PC-9 (cell line): Measurements from ENCODE around the gene MOGAT1.

Experiments
- EZH2 ChIP-seq: fragments of 200-600 bp; sonication (generic); IDR thresholded peaks from 2 replicates; pipeline ENCODE4 v1.8.0; 2017; ENCODE audit warnings: antibody characterized with exemption, low read depth
- TF ChIP-seq, protein P1 (sequence below): fragments of 200-600 bp; sonication (generic); conservative IDR thresholded peaks from 2 replicates; pipeline ENCODE4 v1.6.1; 2017; ENCODE audit warnings: mixed run types, antibody characterized with exemption, mild to moderate bottlenecking, moderate library complexity

GRCh38 chr2:222637067-222637466 is 34.4 kb upstream of the MOGAT1 start:
- TF ChIP-seq, protein P1, sequence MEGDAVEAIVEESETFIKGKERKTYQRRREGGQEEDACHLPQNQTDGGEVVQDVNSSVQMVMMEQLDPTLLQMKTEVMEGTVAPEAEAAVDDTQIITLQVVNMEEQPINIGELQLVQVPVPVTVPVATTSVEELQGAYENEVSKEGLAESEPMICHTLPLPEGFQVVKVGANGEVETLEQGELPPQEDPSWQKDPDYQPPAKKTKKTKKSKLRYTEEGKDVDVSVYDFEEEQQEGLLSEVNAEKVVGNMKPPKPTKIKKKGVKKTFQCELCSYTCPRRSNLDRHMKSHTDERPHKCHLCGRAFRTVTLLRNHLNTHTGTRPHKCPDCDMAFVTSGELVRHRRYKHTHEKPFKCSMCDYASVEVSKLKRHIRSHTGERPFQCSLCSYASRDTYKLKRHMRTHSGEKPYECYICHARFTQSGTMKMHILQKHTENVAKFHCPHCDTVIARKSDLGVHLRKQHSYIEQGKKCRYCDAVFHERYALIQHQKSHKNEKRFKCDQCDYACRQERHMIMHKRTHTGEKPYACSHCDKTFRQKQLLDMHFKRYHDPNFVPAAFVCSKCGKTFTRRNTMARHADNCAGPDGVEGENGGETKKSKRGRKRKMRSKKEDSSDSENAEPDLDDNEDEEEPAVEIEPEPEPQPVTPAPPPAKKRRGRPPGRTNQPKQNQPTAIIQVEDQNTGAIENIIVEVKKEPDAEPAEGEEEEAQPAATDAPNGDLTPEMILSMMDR, result no peak
- TF ChIP-seq EZH2, result no peak
